Heart right ventricle (tissue), 16 donors: ENCODE data around the gene FAM120C. TPM values are rescaled to one million over a fixed set of nuclear protein-coding genes. Genes with fewer than 3 reads are reported as not detected.

Source experiments
- ATAC-seq, 8 donors: fragments of 200-7000 bp; cut with Tn5 transposase; one replicate each; pipeline ENCODE4 v1.9.1; 2020; ENCODE audit warnings: mild to moderate bottlenecking in 8 of 8, moderate library complexity in 8 of 8, moderate number of reproducible peaks in 1 of 8
- DNase-seq, 2 donors: peaks; one replicate each; pipeline ENCODE4 v3.0.0-alpha.2; 2020
- H3K27ac ChIP-seq, 10 donors: fragments of 200-600 bp; sonication (generic) in 2 of 10; one replicate each; pipeline versions ENCODE4 v1.5.0 to v1.8.0; 2020 to 2022; ENCODE audit warnings: mild to moderate bottlenecking in 3 of 10
- H3K27me3 ChIP-seq, 7 donors: fragments of 200-600 bp; one replicate each; pipeline ENCODE4 v1.8.0; 2021 to 2022; ENCODE audit warnings: mild to moderate bottlenecking in 2 of 7
- H3K36me3 ChIP-seq, 9 donors: fragments of 200-600 bp; sonication (generic) in 1 of 9; one replicate each; pipeline versions ENCODE4 v1.5.0 to v1.8.0; 2020 to 2022; ENCODE audit warnings: mild to moderate bottlenecking in 2 of 9
- H3K4me1 ChIP-seq, 9 donors: fragments of 200-600 bp; sonication (generic) in 1 of 9; one replicate each; pipeline versions ENCODE4 v1.5.0 to v1.8.0; 2020 to 2022; ENCODE audit warnings: mild to moderate bottlenecking in 4 of 9
- H3K4me3 ChIP-seq, 10 donors: fragments of 200-600 bp; sonication (generic) in 2 of 10; one replicate each; pipeline versions ENCODE4 v1.5.0 to v1.8.0; 2020 to 2022; ENCODE audit warnings: mild to moderate bottlenecking in 7 of 10, moderate library complexity in 2 of 10
- H3K9me3 ChIP-seq, 11 donors: fragments of 200-600 bp in 10 of 11; sonication (generic) in 2 of 11; one replicate each; pipeline versions ENCODE4 v1.5.0 to v1.8.0; 2013 to 2022; ENCODE audit warnings: mild to moderate bottlenecking in 2 of 11, control low read depth in 1 of 11, moderate library complexity in 1 of 11
- WGBS, 2 donors: extraction: QIAGEN DNeasy Blood & Tissue Kit; methylation state at CpG; one replicate each; pipeline ENCODE4 v1.1.7; 2013; ENCODE audit warnings: inconsistent platforms in 1 of 2; 5-methylcytosine and 5-hydroxymethylcytosine counted together
- intact Hi-C, 10 donors: fragments of 100-400 bp; cut with DNase I; formaldehyde crosslinking; loops; one replicate each; pipeline versions ENCODE4 v1.11.1 to v1.14.2; 2022
- polyA plus RNA-seq, 2 donors: library from polyadenylated mRNA; stranded (reverse); fragments of 200-250 nt; gene quantifications; one replicate each; pipeline ENCODE4 v1.2.3, GENCODE V29; 2013
- total RNA-seq, 10 donors: library from RNA; stranded (reverse); fragmentation: NEBNext Ultra II Directional in 3 of 10; extraction: Animal tissue kit (Norgen Biotek cat#: 25700) in 3 of 10; gene quantifications; one replicate each; pipeline versions ENCODE4 v1.2.1 to v1.2.4, GENCODE V29; 2021 to 2023
- TF ChIP-seq, protein P1 (sequence below), 9 donors: fragments of 200-600 bp; sonication (generic) in 2 of 9; IDR thresholded peaks; one replicate each; pipeline versions ENCODE4 v1.5.0 to v1.8.0; 2021 to 2022; ENCODE audit warnings: antibody characterized with exemption in 9 of 9, mild to moderate bottlenecking in 5 of 9, moderate library complexity in 1 of 9
- donor health status: Arrhythmogenic right ventricular cardiomyopathy.
- donor health status: ischemic (EF 13 %, LVEDD 7.1; RV severe dilation, severe dysfunction).
- donor health status: healthy with polysubstance abuse.
- donor health status: DM: no; HTN: yes; CAD: no.
- donor health status: DM: no; HTN: no; CAD: no.
- donor health status: ischemic (EF 25% LVEDD 6.9; RV normal size, moderate dysfunction).
- donor health status: ischemic (EF 25% LVEDD 5.7; RV mildly dilated, moderate dysfunction).
- donor health status: healthy.
- donor health status: DM: yes; HTN: yes; CAD: no.
- donor health status: Ischemic cardiomyopathy.
- donor health status: ischemic (EF 35%, LVEDD 5.7; RV mildly dilated, moderate dysfunction).
- donor health status: nonischemic (EF 11% LVEDD 7.7; RV severe dilation, severe dysfunction).
- donor health status: DM: yes; HTN: yes; CAD: no.
- donor health status: PGD.
- donor health status: ischemic (EF 29% LVEDD 5.4; RV normal size, mild dysfunction).
- donor health status: nonischemic (EF 23%, LVEDD 6.1; RV moderate dilation, normal function).

FAM120C gene
- total and polyA plus RNA-seq, 12 donors, result 1.7 to 9.4 (median 6.7) TPM

DNA sequence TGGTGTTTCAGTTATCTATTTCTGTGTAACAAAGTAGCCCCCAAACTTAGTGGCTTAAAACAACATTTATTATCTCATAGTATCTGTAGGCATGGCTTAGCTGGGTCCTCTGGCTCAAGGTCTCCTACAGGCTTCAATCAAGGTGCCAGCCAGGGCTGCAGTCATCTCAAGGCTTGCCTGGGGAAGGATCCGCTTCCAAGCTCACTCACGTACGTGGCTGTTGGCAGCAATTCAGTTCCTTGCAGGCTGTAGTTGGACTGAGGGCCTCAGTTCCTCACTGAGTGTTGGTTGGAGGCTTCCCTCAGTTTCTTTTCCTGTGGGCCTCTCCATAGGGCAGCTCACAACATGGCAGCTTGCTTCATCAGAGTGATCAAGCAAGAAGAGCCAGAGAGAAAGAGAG lies 9.3 kb downstream of the FAM120C start:
- Histone ChIP-seq H3K9me3 (no peaks in the 10 kb centered on the region), H3K27ac (no peak overlapping the region), H3K4me1 (peaks cover 0 to 13% (median 0%) of the 10 kb centered on the region in 9 donors), H3K4me3 (no peak overlapping the region), H3K27me3 (no peaks in the 10 kb centered on the region), H3K36me3 (peaks cover 0 to 11% (median 0%) of the 10 kb centered on the region in 9 donors)
- TF ChIP-seq, protein P1, sequence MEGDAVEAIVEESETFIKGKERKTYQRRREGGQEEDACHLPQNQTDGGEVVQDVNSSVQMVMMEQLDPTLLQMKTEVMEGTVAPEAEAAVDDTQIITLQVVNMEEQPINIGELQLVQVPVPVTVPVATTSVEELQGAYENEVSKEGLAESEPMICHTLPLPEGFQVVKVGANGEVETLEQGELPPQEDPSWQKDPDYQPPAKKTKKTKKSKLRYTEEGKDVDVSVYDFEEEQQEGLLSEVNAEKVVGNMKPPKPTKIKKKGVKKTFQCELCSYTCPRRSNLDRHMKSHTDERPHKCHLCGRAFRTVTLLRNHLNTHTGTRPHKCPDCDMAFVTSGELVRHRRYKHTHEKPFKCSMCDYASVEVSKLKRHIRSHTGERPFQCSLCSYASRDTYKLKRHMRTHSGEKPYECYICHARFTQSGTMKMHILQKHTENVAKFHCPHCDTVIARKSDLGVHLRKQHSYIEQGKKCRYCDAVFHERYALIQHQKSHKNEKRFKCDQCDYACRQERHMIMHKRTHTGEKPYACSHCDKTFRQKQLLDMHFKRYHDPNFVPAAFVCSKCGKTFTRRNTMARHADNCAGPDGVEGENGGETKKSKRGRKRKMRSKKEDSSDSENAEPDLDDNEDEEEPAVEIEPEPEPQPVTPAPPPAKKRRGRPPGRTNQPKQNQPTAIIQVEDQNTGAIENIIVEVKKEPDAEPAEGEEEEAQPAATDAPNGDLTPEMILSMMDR (IDR thresholded peaks at IDR 0.05), result no peak
- DNase-seq, result no peak
- 73 to 76% methylated on average over 3 of the region's 3 CpGs for WGBS, 2 donors
- ATAC-seq, result no peak
- intact Hi-C loops, result loop anchor here in 1 of 10 donors (10.0 kb wide), 1 partner anchor 129 kb away; the partner anchor contains the start of gene PHF8

DNA sequence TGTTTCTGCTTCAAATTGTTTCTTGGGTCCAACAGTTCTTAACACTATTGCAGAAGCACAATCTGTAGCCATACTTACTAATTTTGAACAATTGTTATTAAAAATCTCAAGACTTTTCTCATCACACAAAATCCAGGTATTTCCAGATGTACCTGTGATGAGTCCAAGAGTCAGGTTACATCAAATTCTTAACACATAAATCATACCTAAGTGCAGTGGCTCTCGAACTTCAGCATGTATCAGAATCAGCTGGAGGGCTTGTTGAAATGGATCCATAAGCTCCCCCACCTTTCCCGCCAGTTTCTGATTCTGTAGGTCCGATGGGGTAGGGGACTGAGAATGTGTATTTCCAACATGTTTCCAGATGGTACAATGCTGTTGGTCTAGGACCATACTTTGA lies 10.6 kb downstream of the FAM120C start:
- Histone ChIP-seq H3K27ac (no peak overlapping the region), H3K4me3 (no peak overlapping the region), H3K36me3 (peaks cover 0 to 11% (median 0%) of the 10 kb centered on the region in 9 donors), H3K9me3 (no peaks in the 10 kb centered on the region), H3K27me3 (no peaks in the 10 kb centered on the region), H3K4me1 (no peaks in the 10 kb centered on the region)
- intact Hi-C loops, result loop anchor here in 1 of 10 donors (10.0 kb wide), 1 partner anchor 128 kb away; the partner anchor contains the start of gene PHF8
- TF ChIP-seq, protein P1 (IDR thresholded peaks at IDR 0.05), result no peak
- ATAC-seq, result no peak
- 93 to 95% methylated on average over 3 of the region's 3 CpGs for WGBS, 2 donors
- no peak for DNase-seq

DNA sequence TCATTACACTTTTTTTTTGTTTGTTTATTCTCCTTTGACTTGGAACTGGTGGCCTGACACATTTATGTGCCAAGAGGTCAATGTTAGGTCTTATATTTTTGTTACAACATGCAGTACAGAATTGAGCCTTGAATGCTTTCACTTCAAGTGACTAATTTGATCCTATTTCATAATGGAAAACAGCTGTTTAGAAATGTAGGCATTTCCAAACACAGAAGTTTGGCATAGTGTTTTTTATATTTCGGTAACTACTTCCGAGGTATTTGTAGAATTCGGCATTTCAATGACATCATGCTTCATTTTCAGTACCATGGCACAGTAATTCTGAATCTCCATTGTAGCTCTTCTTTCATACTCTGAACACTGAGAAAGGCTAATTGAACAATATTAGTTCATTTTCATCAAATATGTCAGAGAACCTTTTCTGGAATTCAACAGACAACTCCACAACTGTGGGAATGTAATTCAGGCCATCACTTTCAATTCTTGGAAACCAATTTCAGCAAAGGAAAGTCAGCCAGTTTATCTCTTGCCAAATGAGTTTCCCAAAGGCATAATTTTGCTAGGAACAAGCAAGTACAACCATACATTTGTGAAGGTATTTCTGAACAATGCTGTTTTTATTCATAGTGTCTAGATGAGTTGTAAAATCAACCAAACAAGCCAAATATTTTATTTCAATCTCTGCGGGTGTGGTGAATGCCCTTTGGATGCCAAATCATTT lies 11.4 kb downstream of the FAM120C start:
- H3K4me1 ChIP-seq, result no peaks in the 10 kb centered on the region
- intact Hi-C loops, result loop anchor here in 1 of 10 donors (10.0 kb wide), 1 partner anchor 127 kb away; the partner anchor contains the start of gene PHF8
- ATAC-seq (no peak), DNase-seq (no peak)
- H3K4me3 ChIP-seq, result no peak overlapping the region
- WGBS, 2 donors, result 63 to 82% methylated on average over 4 of the region's 4 CpGs
- no peaks in the 10 kb centered on the region for H3K27me3 ChIP-seq
- H3K27ac ChIP-seq, result no peak overlapping the region
- no peaks in the 10 kb centered on the region for H3K9me3 ChIP-seq
- H3K36me3 ChIP-seq, result peaks cover 0 to 10% (median 0%) of the 10 kb centered on the region in 9 donors
- TF ChIP-seq, protein P1 (IDR thresholded peaks at IDR 0.05), result no peak

DNA sequence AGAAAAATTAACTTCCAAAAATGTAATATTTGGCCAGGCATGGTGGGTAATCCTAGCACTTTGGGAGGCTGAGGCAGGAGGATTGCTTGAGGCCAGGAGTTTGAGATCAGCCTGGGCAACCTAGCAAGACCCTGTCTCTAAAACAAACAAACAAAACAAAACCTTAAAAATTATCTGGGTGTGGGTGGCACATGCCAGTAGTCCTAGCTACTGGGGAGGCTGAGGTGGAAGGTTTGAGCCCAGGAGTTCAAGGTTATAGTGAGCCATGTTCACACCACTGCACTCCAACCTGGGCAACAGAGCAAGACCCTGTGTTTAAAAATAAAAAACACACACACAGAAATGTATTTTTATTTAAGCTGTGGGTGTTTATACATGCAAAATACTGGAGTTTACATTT lies 12.0 kb downstream of the FAM120C start:
- intact Hi-C loops, result loop anchor here in 1 of 10 donors (10.0 kb wide), 1 partner anchor 126 kb away; the partner anchor contains the start of gene PHF8
- peaks cover 0 to 10% (median 0%) of the 10 kb centered on the region in 9 donors for H3K36me3 ChIP-seq
- no peaks in the 10 kb centered on the region for H3K9me3 ChIP-seq
- H3K4me1 ChIP-seq, result no peaks in the 10 kb centered on the region
- ATAC-seq, result no peak
- DNase-seq, result no peak
- peaks cover 0 to under 1% (median 0%) of the 10 kb centered on the region in 7 donors for H3K27me3 ChIP-seq
- H3K4me3 ChIP-seq, result no peak overlapping the region
- TF ChIP-seq, protein P1 (IDR thresholded peaks at IDR 0.05), result no peak
- H3K27ac ChIP-seq, result no peak overlapping the region
